Endothelial cell of umbilical vein (primary cell): ENCODE results near the gene KRTAP4-9. TPM values are rescaled to one million over a fixed set of nuclear protein-coding genes. Genes with fewer than 3 reads are reported as not detected.
"Not testable (repeated sequence)": the region's sequence is repeated elsewhere in the genome, so short reads cannot be mapped to it uniquely, and the experiment has no call there.

Source experiments
- BruUV-seq: library from RNA; stranded (reverse); fragments of 400-500 nt; replicated peaks from 2 replicates; lab custom pipeline; 2021; lab: Mats Ljungman, UMichigan
- CTCF ChIA-PET: fragments of 300-600, 350-600 bp; sonication (Branson Sonifier 250); formaldehyde crosslinking; loops from one replicate; lab custom pipeline; 2021; ENCODE audit warnings: antibody characterized with exemption, inconsistent platforms; lab: Charles Lee
- POLR2A ChIA-PET: fragments of 300-600, 350-600 bp; sonication (Branson Sonifier 250); formaldehyde crosslinking; loops from one replicate; lab custom pipeline; 2021; ENCODE audit warnings: antibody characterized with exemption, inconsistent platforms; lab: Charles Lee
- DNase-seq: peaks from one replicate; pipeline ENCODE4 v3.0.0-alpha.2; 2011; ENCODE audit warnings: low read depth, low spot score
- FAIRE-seq: peaks from 2 replicates; lab custom pipeline; 2011; peaks lifted over from hg19 to GRCh38; lab: Jason Lieb, UNC
- H2AFZ ChIP-seq: 2 replicates; pipeline ENCODE4 v1.6.0; 2012; ENCODE audit warnings: low read depth, low read length, control low read depth, inconsistent platforms
- H3K27ac ChIP-seq: 2 replicates; pipeline ENCODE4 v1.5.1; 2011; ENCODE audit warnings: low read depth, mild to moderate bottlenecking, control low read depth, low read length, moderate library complexity; ENCODE audit not compliant: insufficient read depth
- H3K27me3 ChIP-seq, 2 experiments: 2 replicates each; pipeline versions ENCODE4 v1.6.0 to v1.6.1; 2011; ENCODE audit warnings: low read length in 2 of 2, mixed read lengths in 1 of 2; ENCODE audit not compliant: control insufficient read depth in 2 of 2, insufficient read depth in 2 of 2
- H3K36me3 ChIP-seq, 2 experiments: 2 replicates in 1 of 2; 3 replicates in 1 of 2; pipeline ENCODE4 v1.5.1; 2011; ENCODE audit warnings: low read length in 2 of 2, mild to moderate bottlenecking in 1 of 2, moderate library complexity in 1 of 2; ENCODE audit not compliant: control insufficient read depth in 2 of 2, insufficient read depth in 2 of 2; ENCODE audit errors: extremely low read depth in 1 of 2
- H3K4me1 ChIP-seq: 3 replicates; pipeline ENCODE4 v1.5.1; 2011; ENCODE audit warnings: mild to moderate bottlenecking, low read length; ENCODE audit not compliant: control insufficient read depth, insufficient read depth; ENCODE audit errors: extremely low read depth
- H3K4me2 ChIP-seq: 2 replicates; pipeline ENCODE4 v1.6.1; 2011; ENCODE audit warnings: low read length, control low read depth, mixed read lengths; ENCODE audit not compliant: insufficient read depth
- H3K4me3 ChIP-seq, 3 experiments: fragments of 200-600 bp in 1 of 3; sonication (generic), shearing (Covaris generic) in 1 of 3; replicated peaks in 1 of 3; 2 replicates each; pipeline ENCODE4 v1.5.1; 2011 to 2016; ENCODE audit warnings: control low read depth in 3 of 3, low read length in 3 of 3, mild to moderate bottlenecking in 2 of 3, inconsistent platforms in 1 of 3, low read depth in 1 of 3, moderate library complexity in 1 of 3; ENCODE audit not compliant: insufficient read depth in 1 of 3
- H3K79me2 ChIP-seq: 2 replicates; pipeline ENCODE4 v1.6.0; 2012; ENCODE audit warnings: low read length, inconsistent platforms; ENCODE audit not compliant: control insufficient read depth, insufficient read depth
- H3K9ac ChIP-seq: replicated peaks from 2 replicates; pipeline ENCODE3; 2011; ENCODE audit warnings: low read length, control low read depth; ENCODE audit not compliant: insufficient read depth; ENCODE audit errors: extremely low read depth
- H3K9me1 ChIP-seq: replicated peaks from 3 replicates; pipeline ENCODE4 v1.6.0; 2011; ENCODE audit warnings: mild to moderate bottlenecking, low read length; ENCODE audit not compliant: control insufficient read depth, insufficient read depth; ENCODE audit errors: extremely low read depth
- H3K9me3 ChIP-seq: replicated peaks from 2 replicates; pipeline ENCODE4 v1.5.1; 2012; ENCODE audit warnings: low read length, inconsistent platforms; ENCODE audit not compliant: control insufficient read depth, insufficient read depth
- H4K20me1 ChIP-seq: replicated peaks from 2 replicates; pipeline ENCODE3; 2011; ENCODE audit warnings: mild to moderate bottlenecking, low read length; ENCODE audit not compliant: control insufficient read depth, insufficient read depth; ENCODE audit errors: extremely low read depth
- MYC ChIP-seq: IDR thresholded peaks from one replicate; pipeline ENCODE4 v1.6.1; 2011; ENCODE audit warnings: mild to moderate bottlenecking, low read depth, low read length
- POLR2A ChIP-seq: IDR thresholded peaks from 2 replicates; pipeline ENCODE4 v1.6.1; 2012; ENCODE audit warnings: low read depth, mild to moderate bottlenecking, control low read depth, low read length
- POLR2AphosphoS5 ChIP-seq: IDR thresholded peaks from 2 replicates; pipeline ENCODE4 v1.6.1; 2012; ENCODE audit warnings: low read depth, mild to moderate bottlenecking, control low read depth, low read length, moderate library complexity; ENCODE audit not compliant: insufficient read depth
- dilution Hi-C: fragments of 300-500 bp; cut with MboI; formaldehyde crosslinking; loops from one replicate; pipeline ENCODE4 v1.15.0; 2019; ENCODE audit warnings: low sequenced_read_pairs; ENCODE audit not compliant: extremely low pct_ligation_motif_present
- intact Hi-C: fragments of 100-400 bp; cut with micrococcal nuclease; formaldehyde crosslinking; loops from one replicate; pipeline ENCODE4 v1.10.0; 2022
- polyA plus RNA-seq, 4 experiments: library from polyadenylated mRNA; depleted of rRNA in 3 of 4; stranded (reverse) in 3 of 4; unstranded in 1 of 4; fragments of >200 nt; gene quantifications; 2 replicates each; pipeline versions ENCODE4 v1.2.1 to v1.2.3, GENCODE V29; 2011 to 2012; ENCODE audit warnings: missing spikeins in 1 of 4
- total RNA-seq: library from RNA; stranded (reverse); gene quantifications from 2 replicates; pipeline ENCODE4 v1.2.3, GENCODE V29; 2021
- TF ChIP-seq, protein P1 (sequence below), 2 donors: IDR thresholded peaks; 1 replicate in 1 of 2; 2 replicates in 1 of 2; pipeline ENCODE4 v1.5.1; 2011; ENCODE audit warnings: low read length in 2 of 2, mild to moderate bottlenecking in 2 of 2, moderate library complexity in 2 of 2, control low read depth in 1 of 2, inconsistent platforms in 1 of 2, low read depth in 1 of 2; ENCODE audit not compliant: insufficient read depth in 1 of 2; ENCODE audit errors: extremely low read depth in 1 of 2

Gene KRTAP4-9
- total and polyA plus RNA-seq, 2 donors (not counting 3 experiments of a cell fraction or from before 2014, with no cell fraction given) = not detected

DNA sequence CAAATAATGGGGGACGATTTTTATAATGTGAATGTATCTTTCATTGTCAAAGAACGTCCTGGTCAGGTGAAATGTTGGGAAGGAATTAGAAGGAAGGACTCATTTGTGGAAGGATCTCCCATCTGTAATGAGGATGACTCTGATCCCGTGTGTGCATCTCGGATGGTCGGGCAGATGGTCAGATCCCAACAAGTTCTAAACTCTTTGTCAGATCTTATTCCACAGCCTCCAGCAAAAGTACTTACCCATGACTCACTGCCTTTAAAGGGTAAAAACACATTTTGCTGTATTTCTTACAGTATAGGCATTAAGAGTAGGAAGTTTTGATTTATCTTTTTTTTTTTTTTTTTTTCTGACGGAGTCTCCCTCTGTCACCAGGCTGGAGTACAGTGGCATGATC is 6.7 kb upstream of the KRTAP4-9 start:
- Histone ChIP-seq H3K9me1 (no peaks in the 10 kb centered on the region), H3K79me2 (no peaks in the 10 kb centered on the region), H3K27me3 (no peaks in the 10 kb centered on the region), H3K4me2 (no peak overlapping the region), H3K9ac (no peak overlapping the region), H2AFZ (no peak overlapping the region), H3K27ac (no peak overlapping the region), H3K4me3 (no peak overlapping the region), H4K20me1 (no peaks in the 10 kb centered on the region), H3K9me3 (no peaks in the 10 kb centered on the region), H3K36me3 (no peaks in the 10 kb centered on the region), H3K4me1 (peaks cover 2% of the 10 kb centered on the region)
- dilution Hi-C loops (no loop called here), intact Hi-C loops (no loop called here)
- TF ChIP-seq MYC (no peak), POLR2AphosphoS5 (no peak), POLR2A (no peak)
- TF ChIP-seq, protein P1, sequence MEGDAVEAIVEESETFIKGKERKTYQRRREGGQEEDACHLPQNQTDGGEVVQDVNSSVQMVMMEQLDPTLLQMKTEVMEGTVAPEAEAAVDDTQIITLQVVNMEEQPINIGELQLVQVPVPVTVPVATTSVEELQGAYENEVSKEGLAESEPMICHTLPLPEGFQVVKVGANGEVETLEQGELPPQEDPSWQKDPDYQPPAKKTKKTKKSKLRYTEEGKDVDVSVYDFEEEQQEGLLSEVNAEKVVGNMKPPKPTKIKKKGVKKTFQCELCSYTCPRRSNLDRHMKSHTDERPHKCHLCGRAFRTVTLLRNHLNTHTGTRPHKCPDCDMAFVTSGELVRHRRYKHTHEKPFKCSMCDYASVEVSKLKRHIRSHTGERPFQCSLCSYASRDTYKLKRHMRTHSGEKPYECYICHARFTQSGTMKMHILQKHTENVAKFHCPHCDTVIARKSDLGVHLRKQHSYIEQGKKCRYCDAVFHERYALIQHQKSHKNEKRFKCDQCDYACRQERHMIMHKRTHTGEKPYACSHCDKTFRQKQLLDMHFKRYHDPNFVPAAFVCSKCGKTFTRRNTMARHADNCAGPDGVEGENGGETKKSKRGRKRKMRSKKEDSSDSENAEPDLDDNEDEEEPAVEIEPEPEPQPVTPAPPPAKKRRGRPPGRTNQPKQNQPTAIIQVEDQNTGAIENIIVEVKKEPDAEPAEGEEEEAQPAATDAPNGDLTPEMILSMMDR (IDR thresholded peaks at IDR 0.05; ENCODE audit: extremely low read depth in 1 of 2, insufficient read depth in 1 of 2, low read depth in 1 of 2, low read length in 2 of 2) = no peak
- no peak for DNase-seq
- BruUV-seq = no TSS peak
- no peak for FAIRE-seq
- ChIA-PET CTCF (no interaction called here), POLR2A (no interaction called here)

DNA sequence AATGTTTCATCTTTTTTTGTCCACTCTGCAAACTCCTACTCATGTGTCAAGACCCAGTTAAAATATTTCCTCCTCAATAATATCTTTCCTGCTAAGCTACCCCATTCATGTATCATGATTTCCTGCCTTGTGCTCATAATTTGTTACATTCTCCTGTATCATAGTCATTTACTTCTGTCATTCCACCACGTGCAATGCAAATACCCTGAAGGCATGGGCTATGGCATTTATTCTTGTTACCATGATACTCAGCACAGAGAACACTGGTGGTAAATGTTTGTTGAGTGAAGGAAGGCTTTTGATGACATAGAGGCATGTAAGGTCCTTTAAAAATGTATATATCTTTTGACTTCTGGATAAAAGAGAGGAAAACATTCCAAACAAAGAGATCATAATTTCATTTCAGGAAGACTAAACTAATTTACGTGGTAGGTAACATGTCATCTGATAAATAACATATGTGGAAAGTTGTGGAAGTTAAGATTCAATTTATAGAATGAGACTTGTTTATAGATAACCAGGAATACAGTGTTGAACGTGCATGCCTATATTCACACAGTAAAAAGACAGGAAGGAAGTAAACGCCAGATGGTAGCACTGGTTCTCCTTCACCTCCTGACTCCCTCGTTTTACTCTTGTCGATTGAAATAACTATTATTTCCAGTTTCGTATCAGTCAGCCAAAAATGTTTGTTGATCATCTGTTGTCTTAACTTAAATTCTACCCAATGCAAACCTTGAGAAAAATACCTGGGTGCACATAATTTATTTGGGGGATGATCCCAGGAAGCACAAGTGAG is 5.3 kb upstream of the KRTAP4-9 start:
- H3K9ac ChIP-seq, H3K27ac ChIP-seq, H2AFZ ChIP-seq, BruUV-seq, H3K9me3 ChIP-seq, FAIRE-seq, dilution Hi-C loops, H4K20me1 ChIP-seq, H3K27me3 ChIP-seq, H3K9me1 ChIP-seq, H3K4me3 ChIP-seq, CTCF ChIA-PET, intact Hi-C loops, H3K4me1 ChIP-seq, H3K36me3 ChIP-seq, POLR2A ChIA-PET, H3K4me2 ChIP-seq, H3K79me2 ChIP-seq: not testable (repeated sequence)
- DNase-seq = peak; percentile 42
